ENCODE data around the gene GALNT9. TPM values are rescaled to one million over a fixed set of nuclear protein-coding genes. Genes with fewer than 3 reads are reported as not detected.
A peak's percentile ranks its signal among the peaks of the same experiment; 100 is the strongest.

GALNT9 gene
- polyA plus RNA-seq, 1 of the 3 experiments (the other 2 are of a cell fraction), result not detected

DNA sequence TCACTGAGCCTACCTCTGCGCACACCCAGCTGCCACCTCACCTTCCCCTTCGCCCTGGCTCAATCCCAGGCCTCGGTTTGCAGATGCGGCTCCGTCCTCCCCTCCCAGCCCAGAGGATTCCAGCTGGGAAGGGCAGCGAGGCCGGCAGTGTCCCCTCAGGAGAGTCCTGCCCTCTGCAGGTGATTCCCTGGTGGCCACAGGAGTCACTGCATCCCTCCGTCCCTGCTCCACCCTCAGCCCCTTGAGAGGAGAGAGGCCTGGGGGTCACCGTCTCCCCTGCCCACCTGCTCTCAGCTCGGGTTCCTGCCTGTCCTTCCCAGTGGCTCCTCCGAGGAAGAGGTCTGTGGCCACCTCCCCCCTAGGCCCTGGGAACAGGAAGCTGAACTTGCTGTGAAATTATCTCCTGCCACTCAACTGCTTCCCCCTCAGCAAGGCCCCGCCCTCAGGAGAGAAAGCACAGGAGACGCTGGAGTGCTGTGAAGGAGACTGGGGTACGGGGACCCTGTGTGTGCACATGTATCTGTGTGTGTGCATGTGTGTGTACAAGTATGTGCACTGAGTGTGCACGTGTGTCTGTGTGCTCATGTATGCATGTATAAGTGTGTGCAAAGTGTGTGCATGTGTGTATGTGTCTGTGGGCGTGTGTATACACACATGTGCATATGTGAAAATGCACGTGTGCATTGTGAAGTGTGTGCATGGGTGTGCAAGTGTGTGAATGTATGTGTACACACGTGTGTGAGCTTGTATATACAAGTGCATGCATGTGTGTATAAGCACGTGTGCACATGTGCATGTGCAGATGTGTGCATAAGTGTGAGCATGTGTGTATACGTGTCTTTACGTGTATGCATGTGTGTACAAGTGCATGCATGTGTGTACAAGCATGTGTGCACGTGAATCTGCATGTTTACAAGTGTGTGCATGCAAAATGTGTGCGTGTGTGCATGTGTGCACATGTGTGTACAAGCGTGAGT lies 13.2 kb upstream of the GALNT9 start:
- ChIA-PET CTCF (interaction anchor here (0.6 to 1.9 kb wide), 3 partner anchors 46 to 189 kb away, joined by 3 to 8 read pairs (median 3); no protein-coding TSS in a partner anchor), POLR2A (no interaction called here)
- Histone ChIP-seq H3K27me3 (ENCODE audit: insufficient read depth) (peaks cover 94% of the 10 kb centered on the region), H3K4me2 (no peak overlapping the region), H3K4me1 (ENCODE audit: control insufficient read depth in 1 of 2, insufficient read depth in 2 of 2, low read depth in 1 of 2, low read length in 1 of 2) (no peaks in the 10 kb centered on the region), H3K27ac (ENCODE audit: low read depth in 2 of 2, low read length in 1 of 2) (no peak overlapping the region), H3K9me2 (no peaks in the 10 kb centered on the region), H3K9ac (no peak overlapping the region), H3K79me2 (ENCODE audit: insufficient read depth) (no peaks in the 10 kb centered on the region), H4K20me1 (ENCODE audit: insufficient read depth) (no peaks in the 10 kb centered on the region), H3F3A (replicated peaks; ENCODE audit: insufficient read depth) (no peaks in the 10 kb centered on the region), H3K36me3 (replicated peaks in 1 of 2; ENCODE audit: control insufficient read depth in 1 of 2, insufficient read depth in 2 of 2, low read length in 1 of 2) (no peaks in the 10 kb centered on the region), H3K4me3 (ENCODE audit: low read depth in 2 of 2, low read length in 1 of 2) (no peak overlapping the region), H2AFZ (ENCODE audit: low read depth) (no peak overlapping the region), H3K9me3 (no peaks in the 10 kb centered on the region)
- no peak for DNase-seq
- WGBS (ENCODE audit: low lambda C conversion rate), result 29% methylated on average over 24 of the region's 24 CpGs
- TF ChIP-seq CTCF (IDR thresholded peaks at IDR 0.05) (peak; percentile 46), TEAD4 (IDR thresholded peaks at IDR 0.05; ENCODE audit: borderline replicate concordance, insufficient read depth) (no peak), EZH2phosphoT487 (IDR thresholded peaks at IDR 0.05; ENCODE audit: borderline replicate concordance, low read depth) (no peak), IRF3 (IDR thresholded peaks at IDR 0.05; ENCODE audit: low read depth, low read length) (no peak), POLR2AphosphoS5 (IDR thresholded peaks at IDR 0.05; ENCODE audit: low read depth, low read length) (no peak), FOXM1 (IDR thresholded peaks at IDR 0.05; ENCODE audit: low read depth) (no peak), FOXJ3 (CRISPR knock-in tag; IDR thresholded peaks at IDR 0.05) (no peak)
- TF ChIP-seq, protein P1, sequence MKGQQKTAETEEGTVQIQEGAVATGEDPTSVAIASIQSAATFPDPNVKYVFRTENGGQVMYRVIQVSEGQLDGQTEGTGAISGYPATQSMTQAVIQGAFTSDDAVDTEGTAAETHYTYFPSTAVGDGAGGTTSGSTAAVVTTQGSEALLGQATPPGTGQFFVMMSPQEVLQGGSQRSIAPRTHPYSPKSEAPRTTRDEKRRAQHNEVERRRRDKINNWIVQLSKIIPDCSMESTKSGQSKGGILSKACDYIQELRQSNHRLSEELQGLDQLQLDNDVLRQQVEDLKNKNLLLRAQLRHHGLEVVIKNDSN (IDR thresholded peaks at IDR 0.05; ENCODE audit: borderline replicate concordance, low read depth), result no peak

DNA sequence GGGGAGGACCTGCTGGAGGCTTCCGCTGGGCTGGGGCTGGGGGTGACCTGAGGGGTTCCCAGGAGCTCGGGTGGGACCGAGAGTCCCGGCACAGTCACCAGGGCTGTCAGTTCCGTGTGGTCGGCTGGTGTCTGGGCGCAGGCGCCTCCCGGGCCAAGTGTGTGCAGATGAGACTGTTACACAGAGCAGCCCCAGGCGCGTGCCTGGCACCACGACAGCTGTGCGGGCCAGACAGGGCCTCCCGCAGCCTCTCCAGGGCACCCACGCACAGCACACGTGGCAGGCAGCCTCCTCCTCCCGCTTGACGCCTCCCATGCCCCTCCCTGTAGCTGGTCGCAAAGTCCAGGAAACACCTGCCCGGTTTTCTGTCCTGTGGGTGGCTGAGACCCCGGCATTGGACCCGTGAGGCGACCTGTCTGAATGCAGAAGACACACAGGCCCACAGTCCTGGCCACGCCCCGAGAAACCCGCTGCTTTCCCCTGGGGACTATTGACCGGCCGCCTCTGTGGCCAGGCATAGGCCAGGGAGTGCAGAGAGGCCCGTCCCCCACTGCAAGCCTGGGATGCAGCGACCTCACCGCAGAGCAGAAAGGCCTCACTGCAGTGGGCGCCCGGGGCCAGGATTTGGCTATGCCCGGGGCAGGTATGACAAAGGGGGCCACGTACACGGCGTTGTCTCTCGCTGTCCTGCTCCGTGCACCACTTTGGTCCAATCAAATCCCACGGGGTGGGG lies 12.1 kb upstream of the GALNT9 start:
- H2AFZ ChIP-seq (ENCODE audit: low read depth), result no peak overlapping the region
- H3K27ac ChIP-seq (ENCODE audit: low read depth in 2 of 2, low read length in 1 of 2), result no peak overlapping the region
- no peaks in the 10 kb centered on the region for H3K36me3 ChIP-seq (replicated peaks in 1 of 2; ENCODE audit: control insufficient read depth in 1 of 2, insufficient read depth in 2 of 2, low read length in 1 of 2)
- TF ChIP-seq SIN3A (IDR thresholded peaks at IDR 0.05; ENCODE audit: borderline replicate concordance, low read depth, low read length) (no peak), EP300 (IDR thresholded peaks at IDR 0.05; ENCODE audit: borderline replicate concordance in 1 of 2, low read depth in 1 of 2, low read length in 1 of 2) (no peak), POLR2AphosphoS5 (IDR thresholded peaks at IDR 0.05; ENCODE audit: low read depth, low read length) (no peak), RXRA (IDR thresholded peaks at IDR 0.05; ENCODE audit: borderline replicate concordance, low read depth) (no peak), EZH2phosphoT487 (IDR thresholded peaks at IDR 0.05; ENCODE audit: borderline replicate concordance, low read depth) (no peak), ZBTB33 (IDR thresholded peaks at IDR 0.05; ENCODE audit: borderline replicate concordance, low read depth) (no peak), TEAD4 (IDR thresholded peaks at IDR 0.05; ENCODE audit: borderline replicate concordance, insufficient read depth) (no peak), ELF1 (IDR thresholded peaks at IDR 0.05) (no peak)
- 17% methylated on average over 15 of the region's 40 CpGs for WGBS (ENCODE audit: low lambda C conversion rate)
- H3K27me3 ChIP-seq (ENCODE audit: insufficient read depth), result peaks cover 98% of the 10 kb centered on the region
- H3K79me2 ChIP-seq (ENCODE audit: insufficient read depth), result no peaks in the 10 kb centered on the region
- POLR2A ChIA-PET, result no interaction called here
- H3K4me2 ChIP-seq, result no peak overlapping the region
- no peaks in the 10 kb centered on the region for H3F3A ChIP-seq (replicated peaks; ENCODE audit: insufficient read depth)
- no peak for DNase-seq
- H3K4me3 ChIP-seq (ENCODE audit: low read depth in 2 of 2, low read length in 1 of 2), result no peak overlapping the region
- H3K9ac ChIP-seq, result no peak overlapping the region
- no peaks in the 10 kb centered on the region for H3K9me2 ChIP-seq
- H3K9me3 ChIP-seq, result no peaks in the 10 kb centered on the region
- CTCF ChIA-PET, result no interaction called here
- no peaks in the 10 kb centered on the region for H4K20me1 ChIP-seq (ENCODE audit: insufficient read depth)
- no peaks in the 10 kb centered on the region for H3K4me1 ChIP-seq (ENCODE audit: control insufficient read depth in 1 of 2, insufficient read depth in 2 of 2, low read depth in 1 of 2, low read length in 1 of 2)

Data from SK-N-SH (cell line).